NOMO-1 treated with dmso at 0.1 percent for 144 hours (cell line): ENCODE measurements around the gene IQGAP3.
A peak's percentile ranks its signal among the peaks of the same experiment; 100 is the strongest.

Experiments
- DNase-seq: peaks from one replicate; lab custom pipeline; 2025; ENCODE audit not compliant: unreplicated experiment; lab: John Stamatoyannopoulos, UW

The IQGAP3 gene

GRCh38 chr1:156546267-156546666 is 26.1 kb downstream of the IQGAP3 start:
- no peak for DNase-seq

GRCh38 chr1:156544592-156545102 is 27.7 kb downstream of the IQGAP3 start:
- no peak for DNase-seq

- DNase-seq, result no peak
Observed at GRCh38 chr1:156543066-156543465, 29.3 kb downstream of the IQGAP3 start.

GRCh38 chr1:156540955-156541354 is 31.4 kb downstream of the IQGAP3 start:
- DNase-seq, result no peak

GRCh38 chr1:156539818-156540355 is 32.5 kb downstream of the IQGAP3 start:
- DNase-seq, result no peak

- DNase-seq, result no peak
Observed at GRCh38 chr1:156538711-156539440, 33.5 kb downstream of the IQGAP3 start.

- DNase-seq, result no peak
Observed at GRCh38 chr1:156537027-156537426, 35.3 kb downstream of the IQGAP3 start.

GRCh38 chr1:156534424-156535060 is 37.8 kb downstream of the IQGAP3 start:
- DNase-seq, result no peak

- DNase-seq, result no peak
Observed at GRCh38 chr1:156533568-156534220, 38.7 kb downstream of the IQGAP3 start.

- DNase-seq, result no peak
Observed at GRCh38 chr1:156532374-156532773, 40.0 kb downstream of the IQGAP3 start.

GRCh38 chr1:156530006-156530405 is 42.4 kb downstream of the IQGAP3 start:
- DNase-seq, result no peak

- no peak for DNase-seq
Observed at GRCh38 chr1:156528875-156529425, 43.4 kb downstream of the IQGAP3 start.

- no peak for DNase-seq
Observed at GRCh38 chr1:156528231-156528630, 44.1 kb downstream of the IQGAP3 start.

GRCh38 chr1:156527584-156527983 is 44.8 kb downstream of the IQGAP3 start:
- no peak for DNase-seq

- DNase-seq, result no peak
Observed at GRCh38 chr1:156525856-156526489, 46.4 kb downstream of the IQGAP3 start.

- peak; percentile 19 for DNase-seq
Observed at GRCh38 chr1:156525071-156525501, 47.3 kb downstream of the IQGAP3 start.

- peak; percentile 64 for DNase-seq
Observed at GRCh38 chr1:156524481-156524869, 47.9 kb downstream of the IQGAP3 start.

GRCh38 chr1:156523801-156524480 is 48.4 kb downstream of the IQGAP3 start:
- DNase-seq, result no peak

GRCh38 chr1:156522443-156522970 is 49.9 kb downstream of the IQGAP3 start:
- no peak for DNase-seq

- DNase-seq, result no peak
Observed at GRCh38 chr1:156517748-156518147, 54.6 kb downstream of the IQGAP3 start.
